Upper lobe of left lung (tissue), 4 donors: ENCODE results near the gene EPHB4.

Experiments used
- POLR2A ChIP-seq, 4 donors: fragments of 450-650 bp; IDR thresholded peaks; one replicate each; pipeline ENCODE4 v1.5.1; 2016 to 2017; ENCODE audit warnings: antibody characterized with exemption in 4 of 4, mild to moderate bottlenecking in 2 of 4
- TF ChIP-seq, protein P1 (sequence below), 6 experiments: fragments of 450-650 bp in 4 of 6; fragments of 200-600 bp in 2 of 6; sonication (generic) in 2 of 6; IDR thresholded peaks; one replicate each; pipeline ENCODE4 v1.5.1; 2016 to 2019; ENCODE audit warnings: antibody characterized with exemption in 6 of 6

DNA sequence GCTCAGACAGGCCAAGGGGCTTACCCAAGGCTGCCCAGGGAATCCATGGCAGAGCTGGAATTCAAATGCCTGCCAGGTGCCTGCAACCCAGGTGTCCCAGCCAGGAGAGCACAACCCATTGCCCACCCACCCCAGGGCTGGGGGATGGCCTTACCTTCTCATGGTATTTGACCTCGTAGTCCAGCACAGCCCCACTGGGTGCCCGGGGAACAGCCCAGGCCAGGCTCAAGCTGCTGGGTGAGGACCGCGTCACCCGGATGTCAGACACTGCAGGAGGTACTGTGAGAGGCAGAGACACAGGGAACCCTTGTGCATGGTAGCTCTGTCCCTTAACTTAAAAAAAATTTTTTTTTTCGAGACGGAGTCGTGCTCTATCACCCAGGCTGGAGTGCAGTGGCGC is 9.0 kb downstream of the EPHB4 start:
- TF ChIP-seq, protein P1, sequence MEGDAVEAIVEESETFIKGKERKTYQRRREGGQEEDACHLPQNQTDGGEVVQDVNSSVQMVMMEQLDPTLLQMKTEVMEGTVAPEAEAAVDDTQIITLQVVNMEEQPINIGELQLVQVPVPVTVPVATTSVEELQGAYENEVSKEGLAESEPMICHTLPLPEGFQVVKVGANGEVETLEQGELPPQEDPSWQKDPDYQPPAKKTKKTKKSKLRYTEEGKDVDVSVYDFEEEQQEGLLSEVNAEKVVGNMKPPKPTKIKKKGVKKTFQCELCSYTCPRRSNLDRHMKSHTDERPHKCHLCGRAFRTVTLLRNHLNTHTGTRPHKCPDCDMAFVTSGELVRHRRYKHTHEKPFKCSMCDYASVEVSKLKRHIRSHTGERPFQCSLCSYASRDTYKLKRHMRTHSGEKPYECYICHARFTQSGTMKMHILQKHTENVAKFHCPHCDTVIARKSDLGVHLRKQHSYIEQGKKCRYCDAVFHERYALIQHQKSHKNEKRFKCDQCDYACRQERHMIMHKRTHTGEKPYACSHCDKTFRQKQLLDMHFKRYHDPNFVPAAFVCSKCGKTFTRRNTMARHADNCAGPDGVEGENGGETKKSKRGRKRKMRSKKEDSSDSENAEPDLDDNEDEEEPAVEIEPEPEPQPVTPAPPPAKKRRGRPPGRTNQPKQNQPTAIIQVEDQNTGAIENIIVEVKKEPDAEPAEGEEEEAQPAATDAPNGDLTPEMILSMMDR (IDR thresholded peaks at IDR 0.05) = no peak
- TF ChIP-seq POLR2A (IDR thresholded peaks at IDR 0.05) = no peak
